K562 (cell line): ENCODE measurements around the gene MTHFD2. TPM values are rescaled to one million over a fixed set of nuclear protein-coding genes. Genes with fewer than 3 reads are reported as not detected.

Experiments
- CBFA2T3 ChIP-seq: fragments of 450-650 bp; IDR thresholded peaks from 2 replicates; pipeline ENCODE4 v1.6.1; 2017
- DPF2 ChIP-seq: fragments of 450-650 bp; IDR thresholded peaks from 2 replicates; pipeline ENCODE4 v1.6.1; 2016
- E2F6 ChIP-seq, 2 experiments: IDR thresholded peaks; 2 replicates each; pipeline ENCODE4 v1.6.1; 2011; ENCODE audit warnings: borderline replicate concordance in 1 of 2, control low read depth in 1 of 2, low read depth in 1 of 2, low read length in 1 of 2, mild to moderate bottlenecking in 1 of 2, mixed read lengths in 1 of 2, moderate library complexity in 1 of 2; ENCODE audit not compliant: insufficient read depth in 1 of 2, insufficient read length in 1 of 2, poor library complexity in 1 of 2, severe bottlenecking in 1 of 2; ENCODE audit errors: extremely low read depth in 1 of 2
- GATAD2A ChIP-seq: fragments of 450-650 bp; IDR thresholded peaks from 2 replicates; pipeline ENCODE4 v1.6.1; 2017
- LCOR ChIP-seq: sonication (generic); formaldehyde crosslinking; IDR thresholded peaks from 2 replicates; pipeline ENCODE4 v1.8.0; 2022; ENCODE audit warnings: mild to moderate bottlenecking, missing genetic modification reagents
- NR3C1 ChIP-seq: sonication (generic); formaldehyde crosslinking; IDR thresholded peaks from 2 replicates; pipeline ENCODE4 v1.8.1; 2022; ENCODE audit warnings: missing genetic modification reagents
- SMAD3 ChIP-seq: fragments of 450-650 bp; formaldehyde crosslinking; conservative IDR thresholded peaks from 2 replicates; pipeline ENCODE4 v1.4.0; 2020; ENCODE audit warnings: mild to moderate bottlenecking
- SRSF7 ChIP-seq: fragments of 200-400 bp; formaldehyde crosslinking; optimal IDR thresholded peaks from 2 replicates; pipeline ENCODE3; 2017; ENCODE audit warnings: mild to moderate bottlenecking, low read depth, low read length
- TBP ChIP-seq: optimal IDR thresholded peaks from 2 replicates; pipeline ENCODE3; 2011; ENCODE audit warnings: low read depth, low read length, improper control_type of control experiment
- UBTF ChIP-seq, 2 experiments: IDR thresholded peaks; 2 replicates each; pipeline ENCODE4 v1.6.1; 2012; ENCODE audit warnings: improper control_type of control experiment in 2 of 2, low read depth in 2 of 2, low read length in 2 of 2, borderline replicate concordance in 1 of 2
- VEZF1 ChIP-seq: fragments of 200-800 bp; sonication (Bioruptor generic); IDR thresholded peaks from 2 replicates; pipeline ENCODE4 v1.6.1; 2017; ENCODE audit warnings: missing genetic modification characterization, missing compliant biosample characterization
- ZBTB11 ChIP-seq, 3 experiments: fragments of 200-800 bp in 1 of 3; fragments of 250-450 bp in 1 of 3; fragments of 450-650 bp in 1 of 3; sonication (Bioruptor Pico) in 1 of 3; sonication (Bioruptor generic) in 1 of 3; formaldehyde crosslinking in 1 of 3; IDR thresholded peaks; 2 replicates each; pipeline versions ENCODE4 v1.6.1 to v1.8.0; 2016 to 2022; ENCODE audit warnings: mild to moderate bottlenecking in 2 of 3, missing genetic modification characterization in 2 of 3, missing compliant biosample characterization in 1 of 3, moderate library complexity in 1 of 3
- ZFP30 ChIP-seq: fragments of 250-450 bp; sonication (Bioruptor Pico); IDR thresholded peaks from 2 replicates; pipeline ENCODE4 v1.8.0; 2022; ENCODE audit warnings: moderate library complexity, mild to moderate bottlenecking, inconsistent platforms, borderline replicate concordance
- ZKSCAN1 ChIP-seq: fragments of 150-350 bp; IDR thresholded peaks from 2 replicates; pipeline ENCODE4 v1.6.1; 2016; ENCODE audit warnings: low read depth, low read length
- ZNF184 ChIP-seq: sonication (generic); formaldehyde crosslinking; IDR thresholded peaks from 2 replicates; pipeline ENCODE4 v1.5.0; 2020; ENCODE audit warnings: missing genetic modification reagents
- ZNF3 ChIP-seq: fragments of 250-450 bp; sonication (Bioruptor Pico); IDR thresholded peaks from 2 replicates; pipeline ENCODE4 v1.5.0; 2021; ENCODE audit warnings: mild to moderate bottlenecking, moderate library complexity
- ZNF639 ChIP-seq, 2 experiments: fragments of 200-800 bp in 1 of 2; sonication (Bioruptor generic) in 1 of 2; sonication (generic) in 1 of 2; formaldehyde crosslinking in 1 of 2; IDR thresholded peaks in 1 of 2; conservative IDR thresholded peaks in 1 of 2; 2 replicates each; pipeline versions ENCODE4 v1.5.0 to v1.6.1; 2016 to 2020; ENCODE audit warnings: missing compliant biosample characterization in 1 of 2, missing genetic modification characterization in 1 of 2, missing genetic modification reagents in 1 of 2
- polyA plus RNA-seq, 8 experiments: library from polyadenylated mRNA; depleted of rRNA in 4 of 8; stranded (reverse) in 5 of 8; unstranded in 3 of 8; fragments of >200 nt; fragmentation: Nextera tagmentation in 2 of 8; fragmentation: Illumina TruSeq in 1 of 8; extraction: Ambion mirVana in 2 of 8; extraction: Trizol in 1 of 8; gene quantifications; 2 replicates each; pipeline versions ENCODE4 v1.2.1 to v1.2.3, GENCODE V29; 2011 to 2014; ENCODE audit warnings: inconsistent platforms in 1 of 8, missing spikeins in 1 of 8
- total RNA-seq, 7 experiments: library from RNA; depleted of rRNA in 6 of 7; stranded (reverse); fragments of >200 nt in 6 of 7; fragmentation: Illumina TruSeq in 2 of 7; extraction: Trizol in 2 of 7; gene quantifications; 2 replicates each; pipeline versions ENCODE4 v1.2.1 to v1.2.3, GENCODE V29; 2011 to 2021; ENCODE audit warnings: low replicate concordance in 1 of 7

Gene MTHFD2
- total and polyA plus RNA-seq, 9 of the 15 experiments (the other 6 are each of a cell fraction or from before 2014, with no cell fraction given), result 113 to 520 (median 234) TPM

- TF ChIP-seq ZNF184 (CRISPR knock-in tag), result no peak
- TF ChIP-seq GATAD2A, result 0 out of 2 replicates have a peak, but pooled peaks have one; percentile 58
- TF ChIP-seq CBFA2T3, result peak; percentile 67
- TF ChIP-seq SMAD3 (CRISPR knock-in tag), result no peak
- peak in 1 of 2 experiments; percentile 49 for TF ChIP-seq E2F6 (IDR thresholded peaks at IDR 0.05; ENCODE audit: borderline replicate concordance in 1 of 2, extremely low read depth in 1 of 2, insufficient read depth in 1 of 2, insufficient read length in 1 of 2, low read depth in 1 of 2, low read length in 1 of 2, poor library complexity in 1 of 2, severe bottlenecking in 1 of 2)
- no peak for TF ChIP-seq SRSF7
- TF ChIP-seq ZNF639 (CRISPR knock-in tag; conservative IDR thresholded peaks at IDR 0.05 in 1 of 2, IDR thresholded peaks at IDR 0.05 in 1 of 2), result 0 out of 4 replicates have a peak, but pooled peaks of 1 of the 2 experiments have one; percentile 32
- TF ChIP-seq LCOR (CRISPR knock-in tag), result no peak
- no peak; a peak in 1 of 6 replicates for TF ChIP-seq ZBTB11 (CRISPR knock-in tag; IDR thresholded peaks at IDR 0.05)
- peak; percentile 84 for TF ChIP-seq DPF2
- no peak for TF ChIP-seq ZFP30 (CRISPR knock-in tag)
- TF ChIP-seq NR3C1 (CRISPR knock-in tag), result no peak
- TF ChIP-seq TBP, result peak; percentile 41
- TF ChIP-seq ZNF3 (CRISPR knock-in tag), result no peak
- no peak for TF ChIP-seq ZKSCAN1
- no peak for TF ChIP-seq VEZF1 (CRISPR knock-in tag)
- no peak for TF ChIP-seq UBTF (IDR thresholded peaks at IDR 0.05; ENCODE audit: borderline replicate concordance in 1 of 2, low read depth in 2 of 2, low read length in 2 of 2)
Measured at GRCh38 chr2:74181739-74182138, 16.7 kb upstream of the MTHFD2 start (continued).
